ENCODE data around the gene RBP3. TPM values are rescaled to one million over a fixed set of nuclear protein-coding genes. Genes with fewer than 3 reads are reported as not detected.

Gene RBP3
- total and polyA plus RNA-seq, 10 donors = not detected

DNA sequence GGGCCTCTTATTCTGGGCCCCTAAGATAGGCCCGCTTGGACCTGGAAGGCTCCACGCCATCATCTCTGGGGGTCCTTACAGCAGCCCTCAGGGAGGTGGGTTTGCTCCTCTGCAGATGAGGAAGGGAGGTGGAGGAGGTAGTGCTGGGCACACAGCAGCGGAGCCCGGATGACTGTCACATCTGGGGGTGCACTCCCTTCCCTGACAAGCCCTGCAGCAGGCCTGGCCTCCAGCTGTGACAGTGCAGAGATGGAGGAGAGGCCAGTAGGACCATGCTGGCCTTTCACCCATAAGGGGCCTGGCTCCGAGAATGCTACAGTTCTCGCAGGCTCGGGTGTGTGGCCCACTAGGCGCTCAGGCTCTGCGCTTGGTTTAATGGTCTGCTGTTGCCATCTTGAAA lies 16.7 kb upstream of the RBP3 start:
- no peak for TF ChIP-seq POLR2A (IDR thresholded peaks at IDR 0.05)
- no peak for TF ChIP-seq POLR2AphosphoS5 (IDR thresholded peaks at IDR 0.05)
- TF ChIP-seq, protein P1, sequence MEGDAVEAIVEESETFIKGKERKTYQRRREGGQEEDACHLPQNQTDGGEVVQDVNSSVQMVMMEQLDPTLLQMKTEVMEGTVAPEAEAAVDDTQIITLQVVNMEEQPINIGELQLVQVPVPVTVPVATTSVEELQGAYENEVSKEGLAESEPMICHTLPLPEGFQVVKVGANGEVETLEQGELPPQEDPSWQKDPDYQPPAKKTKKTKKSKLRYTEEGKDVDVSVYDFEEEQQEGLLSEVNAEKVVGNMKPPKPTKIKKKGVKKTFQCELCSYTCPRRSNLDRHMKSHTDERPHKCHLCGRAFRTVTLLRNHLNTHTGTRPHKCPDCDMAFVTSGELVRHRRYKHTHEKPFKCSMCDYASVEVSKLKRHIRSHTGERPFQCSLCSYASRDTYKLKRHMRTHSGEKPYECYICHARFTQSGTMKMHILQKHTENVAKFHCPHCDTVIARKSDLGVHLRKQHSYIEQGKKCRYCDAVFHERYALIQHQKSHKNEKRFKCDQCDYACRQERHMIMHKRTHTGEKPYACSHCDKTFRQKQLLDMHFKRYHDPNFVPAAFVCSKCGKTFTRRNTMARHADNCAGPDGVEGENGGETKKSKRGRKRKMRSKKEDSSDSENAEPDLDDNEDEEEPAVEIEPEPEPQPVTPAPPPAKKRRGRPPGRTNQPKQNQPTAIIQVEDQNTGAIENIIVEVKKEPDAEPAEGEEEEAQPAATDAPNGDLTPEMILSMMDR (IDR thresholded peaks at IDR 0.05 in 8 of 11, conservative IDR thresholded peaks at IDR 0.05 in 3 of 11) = no peak
- DNase-seq = no peak
- Histone ChIP-seq H3K4me3 (no peak overlapping the region), H3K27ac (no peak overlapping the region), H3K36me3 (no peaks in the 10 kb centered on the region), H3K9me3 (no peaks in the 10 kb centered on the region), H3K4me1 (peaks cover 0 to under 1% (median 0%) of the 10 kb centered on the region in 6 donors), H3K27me3 (replicated peaks in 1 of 7) (peaks cover 0 to 22% (median 0%) of the 10 kb centered on the region in 7 donors)
- intact Hi-C loops (cut with DNase I; ENCODE audit: low total_unique reads) = no loop called here
- WGBS, 5 donors = 93 to 98% (median 96%) methylated on average over 5 to 9 of the region's 9 CpGs

DNA sequence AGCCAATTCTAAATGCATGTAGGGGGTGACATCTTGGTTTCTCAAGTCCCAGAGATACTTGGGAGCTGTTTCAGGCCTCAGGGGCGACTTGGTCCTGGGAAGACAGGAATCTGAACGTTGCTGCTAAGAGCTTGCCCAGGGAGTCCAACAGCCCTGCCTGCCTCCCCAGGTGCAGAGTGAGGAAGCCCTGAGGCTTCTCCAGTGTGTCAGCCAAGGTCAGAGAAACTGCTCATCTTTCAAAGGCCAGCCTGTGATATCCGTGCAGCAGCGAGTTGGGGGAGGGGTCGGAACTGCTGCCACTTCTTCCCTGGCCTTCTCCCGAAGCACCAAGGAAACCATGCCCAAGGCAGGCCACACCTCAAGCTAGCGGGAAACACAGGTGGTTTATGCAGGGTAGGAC lies 16.2 kb upstream of the RBP3 start:
- H3K4me1 ChIP-seq = peaks cover 0 to 5% (median 0%) of the 10 kb centered on the region in 6 donors
- no peaks in the 10 kb centered on the region for H3K36me3 ChIP-seq
- H3K4me3 ChIP-seq = no peak overlapping the region
- H3K27ac ChIP-seq = no peak overlapping the region
- no peaks in the 10 kb centered on the region for H3K9me3 ChIP-seq
- DNase-seq = no peak
- intact Hi-C loops (cut with DNase I; ENCODE audit: low total_unique reads) = no loop called here
- H3K27me3 ChIP-seq (replicated peaks in 1 of 7) = peaks cover 0 to 22% (median 0%) of the 10 kb centered on the region in 7 donors
- WGBS, 5 donors = 64 to 86% (median 75%) methylated on average over 7 of the region's 7 CpGs
- TF ChIP-seq, protein P1 (IDR thresholded peaks at IDR 0.05 in 8 of 11, conservative IDR thresholded peaks at IDR 0.05 in 3 of 11) = no peak
- TF ChIP-seq POLR2A (IDR thresholded peaks at IDR 0.05) (no peak), POLR2AphosphoS5 (IDR thresholded peaks at IDR 0.05) (no peak)

DNA sequence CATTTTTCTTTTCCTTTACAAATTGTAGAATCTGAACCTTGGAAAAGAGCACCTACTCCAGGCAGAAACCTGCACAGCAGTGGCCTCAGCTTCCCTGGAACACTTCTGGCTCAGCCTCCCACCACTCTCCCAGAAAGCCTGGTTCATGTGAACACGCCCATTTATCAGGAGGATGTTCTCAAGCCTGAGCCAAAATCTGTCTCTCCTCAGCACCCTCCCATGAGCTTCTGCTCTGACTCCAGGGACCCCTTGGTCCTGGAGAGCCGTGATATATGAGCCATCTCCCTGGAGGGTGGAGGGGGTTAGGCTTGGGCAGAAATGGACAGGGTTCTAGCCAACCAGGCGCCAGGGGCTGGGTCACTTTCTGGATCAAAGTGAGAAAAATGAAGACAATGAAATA lies 15.8 kb upstream of the RBP3 start:
- TF ChIP-seq POLR2AphosphoS5 (IDR thresholded peaks at IDR 0.05) (no peak), POLR2A (IDR thresholded peaks at IDR 0.05) (no peak)
- intact Hi-C loops (cut with DNase I; ENCODE audit: low total_unique reads) = no loop called here
- H3K27ac ChIP-seq = no peak overlapping the region
- no peak for DNase-seq
- H3K9me3 ChIP-seq = no peaks in the 10 kb centered on the region
- H3K4me1 ChIP-seq = peaks cover 0 to 6% (median 0%) of the 10 kb centered on the region in 6 donors
- no peaks in the 10 kb centered on the region for H3K36me3 ChIP-seq
- WGBS, 5 donors = 74 to 92% (median 88%) methylated on average over 3 of the region's 3 CpGs
- H3K27me3 ChIP-seq (replicated peaks in 1 of 7) = peaks cover 0 to 22% (median 0%) of the 10 kb centered on the region in 7 donors
- no peak overlapping the region for H3K4me3 ChIP-seq

DNA sequence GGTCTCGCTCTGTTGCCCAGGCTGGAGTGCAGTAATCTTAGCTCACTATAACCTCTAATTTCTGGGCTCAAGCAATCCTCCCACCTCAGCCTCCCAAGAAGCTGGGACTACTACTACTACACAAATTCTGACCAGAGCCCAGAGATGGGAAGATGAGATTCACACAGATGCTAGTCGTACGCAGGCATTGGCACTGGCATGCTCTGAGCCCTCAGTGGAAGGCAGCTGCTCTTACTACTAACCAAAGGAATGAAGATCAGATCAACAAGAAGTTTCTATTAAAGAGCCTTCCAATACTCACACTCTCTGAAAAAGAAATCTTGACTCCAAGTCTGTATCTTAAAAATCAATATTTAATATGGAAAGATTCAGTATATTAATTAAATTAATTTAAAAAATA lies 15.2 kb upstream of the RBP3 start:
- Histone ChIP-seq H3K27me3 (replicated peaks in 1 of 7) (peaks cover 0 to 22% (median 0%) of the 10 kb centered on the region in 7 donors), H3K9me3 (no peaks in the 10 kb centered on the region), H3K4me1 (peaks cover 0 to 6% (median 0%) of the 10 kb centered on the region in 6 donors), H3K36me3 (no peaks in the 10 kb centered on the region), H3K27ac (no peak overlapping the region), H3K4me3 (no peak overlapping the region)
- no peak for DNase-seq
- 87 to 96% (median 92%) methylated on average over 3 of the region's 3 CpGs for WGBS, 5 donors
- intact Hi-C loops (cut with DNase I; ENCODE audit: low total_unique reads) = no loop called here
- TF ChIP-seq, protein P1 (IDR thresholded peaks at IDR 0.05 in 8 of 11, conservative IDR thresholded peaks at IDR 0.05 in 3 of 11) = no peak
- TF ChIP-seq POLR2AphosphoS5 (IDR thresholded peaks at IDR 0.05) (no peak), POLR2A (IDR thresholded peaks at IDR 0.05) (no peak)

DNA sequence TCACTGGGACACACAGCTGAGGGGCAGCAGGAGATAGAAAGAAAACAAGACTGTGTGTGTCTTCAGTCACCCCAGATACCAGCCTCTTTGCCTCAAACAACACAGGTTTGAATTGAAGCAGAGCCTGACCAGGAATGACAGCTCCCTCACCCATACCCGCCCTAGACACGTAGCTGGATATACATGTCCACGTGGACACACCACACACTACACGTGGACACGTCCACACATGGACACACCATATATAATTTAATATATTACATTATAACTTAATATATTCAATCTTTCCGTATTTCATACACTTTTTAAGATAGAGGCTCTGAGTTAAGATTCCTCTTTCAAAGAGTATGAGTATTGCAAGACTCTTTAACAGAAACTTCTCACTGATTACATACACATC lies 14.6 kb upstream of the RBP3 start:
- no peaks in the 10 kb centered on the region for H3K36me3 ChIP-seq
- TF ChIP-seq, protein P1 (IDR thresholded peaks at IDR 0.05 in 8 of 11, conservative IDR thresholded peaks at IDR 0.05 in 3 of 11) = no peak
- TF ChIP-seq POLR2A (IDR thresholded peaks at IDR 0.05) (no peak), POLR2AphosphoS5 (IDR thresholded peaks at IDR 0.05) (no peak)
- no peak overlapping the region for H3K4me3 ChIP-seq
- intact Hi-C loops (cut with DNase I; ENCODE audit: low total_unique reads) = no loop called here
- DNase-seq = no peak
- 82 to 93% (median 89%) methylated on average over 6 of the region's 6 CpGs for WGBS, 5 donors
- H3K27ac ChIP-seq = no peak overlapping the region
- H3K4me1 ChIP-seq = peaks cover 0 to 6% (median 0%) of the 10 kb centered on the region in 6 donors
- no peaks in the 10 kb centered on the region for H3K9me3 ChIP-seq
- peaks cover 0 to 22% (median 0%) of the 10 kb centered on the region in 7 donors for H3K27me3 ChIP-seq (replicated peaks in 1 of 7)
